ENCODE measurements around the gene RTN4R.

The RTN4R gene

DNA sequence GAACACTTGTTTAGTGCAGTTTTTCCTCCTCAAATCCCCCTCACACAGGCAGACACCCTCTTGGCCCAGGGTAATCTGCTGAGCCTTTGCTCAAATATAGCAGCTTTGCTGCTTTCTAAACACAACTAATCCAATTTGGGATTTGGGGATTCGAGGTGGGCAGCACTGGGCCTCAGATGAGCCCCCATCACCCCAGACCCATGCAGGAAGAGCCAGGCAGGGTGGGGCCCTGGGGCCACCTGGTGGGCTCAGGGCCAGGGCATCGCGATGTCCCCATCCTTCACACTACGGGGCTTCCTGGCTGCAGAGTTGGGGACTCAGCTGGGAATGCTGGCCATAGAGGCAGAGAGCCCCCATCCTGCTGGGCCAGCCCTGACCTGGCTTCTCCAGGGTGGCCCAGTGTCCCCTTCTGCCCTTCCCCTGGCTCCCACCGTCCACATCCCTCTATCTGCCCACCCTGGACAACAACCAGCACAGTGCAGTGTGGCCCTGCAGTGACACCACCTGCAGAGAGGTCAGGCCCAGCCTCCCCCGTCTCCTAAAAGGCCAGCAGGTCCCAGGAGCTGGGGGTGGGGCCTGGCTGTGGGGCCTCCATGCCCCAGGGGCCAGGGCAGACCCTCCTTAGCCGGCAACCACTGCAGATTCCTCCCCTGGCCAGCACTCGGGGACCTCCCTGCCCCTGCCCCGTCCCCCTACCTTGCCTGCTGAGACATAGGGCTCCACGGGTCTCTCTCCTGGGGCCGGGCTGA lies 60.7 kb downstream of the RTN4R start:
- FAIRE-seq: no peak
- TF ChIP-seq TAF1 (IDR thresholded peaks at IDR 0.05; ENCODE audit: low read depth, low read length) (no peak), POLR2AphosphoS5 (IDR thresholded peaks at IDR 0.05; ENCODE audit: low read depth, low read length) (no peak), PAX5 (IDR thresholded peaks at IDR 0.05; ENCODE audit: insufficient read depth, low read length, severe bottlenecking) (no peak), POLR2A (IDR thresholded peaks at IDR 0.05; ENCODE audit: low read depth, low read length) (no peak), SPI1 (IDR thresholded peaks at IDR 0.05; ENCODE audit: low read depth, low read length) (no peak), POU2F2 (IDR thresholded peaks at IDR 0.05; ENCODE audit: low read depth, low read length) (no peak)
- DNase-seq (ENCODE audit: insufficient read length, low spot score): no peak

DNA sequence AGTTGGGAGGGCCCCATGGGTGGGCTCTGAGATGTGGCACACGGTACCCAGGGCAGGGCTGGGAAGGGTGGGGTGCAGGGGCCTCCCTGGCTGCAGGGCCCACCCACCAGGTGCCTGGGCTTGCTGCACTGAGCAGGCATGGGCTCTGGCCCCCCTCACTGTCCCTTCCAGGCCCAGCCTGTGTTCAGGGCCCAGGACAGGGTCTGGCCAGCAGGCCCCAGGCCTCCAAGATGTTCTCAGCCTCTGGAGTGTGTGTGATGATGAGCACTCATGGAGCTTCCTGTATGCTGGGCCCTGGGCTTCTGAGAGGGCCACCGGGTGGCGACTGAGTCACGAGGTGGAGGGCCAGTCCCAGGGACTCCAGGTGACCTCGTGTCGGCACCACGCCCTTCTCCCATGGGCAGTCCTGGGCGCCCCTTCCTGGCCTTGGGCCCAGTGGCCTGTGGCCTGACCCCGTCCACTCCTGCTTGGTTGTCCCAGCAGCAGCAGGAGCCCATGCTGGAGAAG lies 61.4 kb downstream of the RTN4R start:
- no peak for TF ChIP-seq TAF1 (IDR thresholded peaks at IDR 0.05; ENCODE audit: low read depth, low read length)
- no peak for TF ChIP-seq POU2F2 (IDR thresholded peaks at IDR 0.05; ENCODE audit: low read depth, low read length)
- no peak for TF ChIP-seq POLR2A (IDR thresholded peaks at IDR 0.05; ENCODE audit: low read depth, low read length)
- TF ChIP-seq POLR2AphosphoS5 (IDR thresholded peaks at IDR 0.05; ENCODE audit: low read depth, low read length): no peak
- TF ChIP-seq PAX5 (IDR thresholded peaks at IDR 0.05; ENCODE audit: insufficient read depth, low read length, severe bottlenecking): no peak
- TF ChIP-seq SPI1 (IDR thresholded peaks at IDR 0.05; ENCODE audit: low read depth, low read length): no peak
- DNase-seq (ENCODE audit: insufficient read length, low spot score) (no peak), FAIRE-seq (peak; percentile 61)

DNA sequence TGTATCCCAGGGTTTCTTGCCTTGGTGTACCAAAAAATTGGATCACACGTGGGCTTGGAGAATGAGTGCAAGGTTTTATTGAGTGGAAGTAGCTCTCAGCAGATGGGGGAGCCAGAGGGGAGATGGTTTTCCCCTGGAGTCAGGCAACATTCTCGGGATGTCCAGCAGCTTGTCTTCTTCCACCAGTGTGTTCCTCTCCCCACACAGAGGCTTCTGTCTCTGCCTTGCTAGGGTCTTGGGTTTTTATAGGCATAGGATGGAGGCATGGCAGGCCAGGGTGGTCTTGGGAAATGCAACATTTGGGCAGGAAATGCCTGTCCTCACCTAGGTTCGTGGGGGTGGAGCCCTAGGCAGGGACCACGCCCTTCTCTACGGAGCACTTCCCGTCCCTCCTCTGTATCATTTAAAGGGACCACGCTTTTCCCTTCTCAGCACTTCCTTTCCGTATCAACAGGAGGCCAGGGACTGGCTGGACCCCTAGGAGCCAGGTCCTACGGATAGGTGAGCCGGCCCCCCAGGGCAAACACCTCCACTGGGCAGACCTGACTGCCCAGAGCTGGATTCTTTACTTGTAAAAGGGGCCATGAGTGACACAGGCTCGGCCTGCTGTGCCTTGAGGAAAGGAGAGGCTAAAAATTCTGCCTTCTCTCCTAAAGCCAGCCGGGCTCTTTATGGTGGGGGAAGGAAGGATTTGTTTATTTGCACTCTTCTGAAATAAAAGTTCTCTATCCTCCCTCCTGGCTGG lies 62.0 kb downstream of the RTN4R start:
- DNase-seq (ENCODE audit: insufficient read length, low spot score) (peak; percentile 72), FAIRE-seq (peak; percentile 98)
- TF ChIP-seq TAF1 (IDR thresholded peaks at IDR 0.05; ENCODE audit: low read depth, low read length) (0 out of 2 replicates have a peak, but pooled peaks have one; percentile 4), PAX5 (IDR thresholded peaks at IDR 0.05; ENCODE audit: insufficient read depth, low read length, severe bottlenecking) (no peak), SPI1 (IDR thresholded peaks at IDR 0.05; ENCODE audit: low read depth, low read length) (peak; percentile 80)

DNA sequence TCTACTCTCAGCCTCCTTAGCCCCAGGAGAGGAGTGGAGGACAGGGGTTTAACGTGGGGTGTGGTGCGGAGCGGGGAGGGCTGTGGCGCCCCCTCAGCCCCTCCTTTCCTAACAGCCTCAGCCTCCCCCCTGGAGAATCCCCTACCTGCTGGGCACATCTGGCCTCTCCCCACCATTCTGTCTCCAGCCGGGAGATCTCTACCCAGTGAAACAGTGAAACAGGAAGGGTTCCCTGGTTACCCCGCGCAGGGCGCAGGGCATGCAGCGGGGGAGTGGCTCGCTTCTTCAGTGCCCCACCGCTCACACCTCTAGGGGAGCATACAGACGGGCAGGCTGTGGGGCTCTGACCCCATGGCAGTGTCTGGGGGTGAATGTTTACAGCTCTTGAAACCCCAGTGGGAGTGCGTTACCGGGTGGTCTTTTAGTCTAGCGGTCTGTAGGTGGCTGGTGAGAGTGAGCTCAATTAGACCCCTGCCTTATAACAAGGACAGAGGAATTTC lies 62.6 kb downstream of the RTN4R start:
- FAIRE-seq: no peak
- TF ChIP-seq POU2F2 (IDR thresholded peaks at IDR 0.05; ENCODE audit: low read depth, low read length) (no peak), TAF1 (IDR thresholded peaks at IDR 0.05; ENCODE audit: low read depth, low read length) (no peak)
- DNase-seq (ENCODE audit: insufficient read length, low spot score): no peak

DNA sequence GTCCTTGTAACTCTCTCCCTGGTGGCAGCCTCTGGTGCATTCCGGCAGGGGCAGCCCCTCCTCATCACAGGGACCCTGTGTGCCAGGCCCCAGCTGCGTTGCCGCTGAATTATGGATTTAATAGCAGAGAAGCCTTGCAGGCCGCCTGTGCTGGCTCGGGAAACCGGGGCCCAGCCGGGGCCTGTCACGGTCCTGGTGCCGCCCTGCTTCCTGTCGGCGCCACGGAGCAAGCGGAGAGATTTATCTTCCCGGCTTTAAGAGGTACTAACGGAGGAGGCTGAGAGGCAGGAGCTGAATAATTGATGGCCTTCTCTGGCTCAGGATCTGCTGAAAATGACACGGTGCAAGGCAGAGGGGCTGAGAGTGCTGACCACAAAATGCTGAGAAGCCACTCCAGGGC lies 63.3 kb downstream of the RTN4R start:
- TF ChIP-seq PAX5 (IDR thresholded peaks at IDR 0.05; ENCODE audit: insufficient read depth, low read length, severe bottlenecking) (no peak), TAF1 (IDR thresholded peaks at IDR 0.05; ENCODE audit: low read depth, low read length) (no peak), POLR2AphosphoS5 (IDR thresholded peaks at IDR 0.05; ENCODE audit: low read depth, low read length) (no peak)
- FAIRE-seq (no peak), DNase-seq (ENCODE audit: insufficient read length, low spot score) (no peak)

DNA sequence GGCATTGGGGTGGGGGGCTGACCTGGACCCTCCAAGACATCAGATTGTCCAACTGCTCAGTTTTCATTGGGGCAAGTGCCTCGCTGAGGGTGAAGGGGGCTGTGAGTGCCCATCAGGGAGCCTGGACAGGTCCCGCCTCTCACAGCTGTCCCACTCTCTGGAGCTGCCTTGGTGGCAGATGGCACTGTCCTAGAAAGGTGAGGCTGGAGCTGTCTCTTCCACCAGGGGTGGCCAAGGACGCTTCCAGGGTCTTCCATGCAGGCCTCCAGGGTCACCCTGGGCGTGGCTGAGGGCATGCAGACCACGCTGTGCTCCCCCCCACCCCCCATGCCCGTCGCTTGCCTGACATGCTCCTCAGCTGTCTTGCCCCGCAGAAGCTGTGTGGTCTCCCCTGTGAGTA lies 63.8 kb downstream of the RTN4R start:
- TF ChIP-seq TAF1 (IDR thresholded peaks at IDR 0.05; ENCODE audit: low read depth, low read length): no peak
- no peak for TF ChIP-seq PAX5 (IDR thresholded peaks at IDR 0.05; ENCODE audit: insufficient read depth, low read length, severe bottlenecking)
- no peak for TF ChIP-seq POU2F2 (IDR thresholded peaks at IDR 0.05; ENCODE audit: low read depth, low read length)
- TF ChIP-seq POLR2A (IDR thresholded peaks at IDR 0.05; ENCODE audit: low read depth, low read length): no peak
- TF ChIP-seq POLR2AphosphoS5 (IDR thresholded peaks at IDR 0.05; ENCODE audit: low read depth, low read length): no peak
- TF ChIP-seq SPI1 (IDR thresholded peaks at IDR 0.05; ENCODE audit: low read depth, low read length): no peak
- no peak for DNase-seq (ENCODE audit: insufficient read length, low spot score)
- FAIRE-seq: no peak

DNA sequence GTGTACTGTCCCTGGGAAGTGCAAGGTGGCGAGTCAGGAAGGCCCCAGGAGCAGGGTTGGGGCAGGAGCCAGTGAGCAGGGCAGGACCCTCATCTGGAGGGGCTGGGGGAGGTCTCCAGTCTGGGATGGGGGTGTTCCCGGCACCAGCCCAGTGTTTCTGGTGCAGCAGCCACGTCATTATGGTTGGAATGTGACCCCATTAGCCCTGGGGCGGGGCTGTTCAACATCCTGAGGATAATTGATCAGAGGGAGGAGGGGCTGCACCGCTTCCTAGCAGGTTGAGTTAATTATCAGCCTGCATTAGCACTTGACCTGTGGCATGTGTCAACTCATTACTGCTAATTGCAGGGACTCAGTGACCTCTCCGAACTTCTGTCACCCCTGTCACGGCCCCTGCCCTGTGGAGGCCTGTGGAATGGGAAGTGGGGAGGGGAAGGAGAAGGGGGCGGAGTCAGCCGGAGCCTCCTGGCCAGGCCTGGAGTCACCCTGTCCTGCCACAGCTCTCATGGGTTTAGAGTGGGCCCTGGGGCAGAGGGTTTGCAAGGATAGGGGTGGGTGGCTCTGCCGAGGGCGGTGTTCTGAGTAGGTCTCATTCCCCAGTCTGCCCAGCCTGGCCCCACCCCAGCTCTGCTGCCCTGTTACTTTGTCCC lies 64.4 kb downstream of the RTN4R start:
- DNase-seq (ENCODE audit: insufficient read length, low spot score) (no peak), FAIRE-seq (no peak)
- no peak for TF ChIP-seq SPI1 (IDR thresholded peaks at IDR 0.05; ENCODE audit: low read depth, low read length)
- no peak for TF ChIP-seq PAX5 (IDR thresholded peaks at IDR 0.05; ENCODE audit: insufficient read depth, low read length, severe bottlenecking)
- TF ChIP-seq POLR2A (IDR thresholded peaks at IDR 0.05; ENCODE audit: low read depth, low read length): no peak
- TF ChIP-seq POLR2AphosphoS5 (IDR thresholded peaks at IDR 0.05; ENCODE audit: low read depth, low read length): no peak
- TF ChIP-seq POU2F2 (IDR thresholded peaks at IDR 0.05; ENCODE audit: low read depth, low read length): no peak
- no peak for TF ChIP-seq TAF1 (IDR thresholded peaks at IDR 0.05; ENCODE audit: low read depth, low read length)

DNA sequence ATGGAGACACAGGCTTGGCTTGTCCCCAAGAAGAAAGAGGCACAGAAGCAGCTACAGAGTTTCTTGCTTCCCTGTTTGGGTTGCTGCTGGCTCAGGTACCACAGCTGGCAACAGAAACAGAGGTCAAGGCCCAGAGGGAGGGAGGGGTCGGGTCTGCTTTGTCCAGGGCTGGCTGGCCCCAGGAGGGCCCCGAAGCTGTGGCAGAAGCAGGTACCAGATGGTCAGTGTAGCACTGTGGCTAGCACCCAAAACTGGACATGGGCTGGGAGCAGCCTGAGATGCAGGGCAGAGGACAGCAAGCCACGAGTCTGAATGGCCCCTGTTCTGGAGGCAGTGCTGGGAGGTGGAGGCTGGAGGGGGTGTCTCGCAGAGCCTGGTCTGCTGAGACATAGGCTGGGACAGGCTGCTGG lies 65.0 kb downstream of the RTN4R start:
- DNase-seq (ENCODE audit: insufficient read length, low spot score) (no peak), FAIRE-seq (no peak)
- no peak for TF ChIP-seq SPI1 (IDR thresholded peaks at IDR 0.05; ENCODE audit: low read depth, low read length)
- no peak for TF ChIP-seq POU2F2 (IDR thresholded peaks at IDR 0.05; ENCODE audit: low read depth, low read length)
- TF ChIP-seq POLR2A (IDR thresholded peaks at IDR 0.05; ENCODE audit: low read depth, low read length): no peak
- TF ChIP-seq TAF1 (IDR thresholded peaks at IDR 0.05; ENCODE audit: low read depth, low read length): no peak

DNA sequence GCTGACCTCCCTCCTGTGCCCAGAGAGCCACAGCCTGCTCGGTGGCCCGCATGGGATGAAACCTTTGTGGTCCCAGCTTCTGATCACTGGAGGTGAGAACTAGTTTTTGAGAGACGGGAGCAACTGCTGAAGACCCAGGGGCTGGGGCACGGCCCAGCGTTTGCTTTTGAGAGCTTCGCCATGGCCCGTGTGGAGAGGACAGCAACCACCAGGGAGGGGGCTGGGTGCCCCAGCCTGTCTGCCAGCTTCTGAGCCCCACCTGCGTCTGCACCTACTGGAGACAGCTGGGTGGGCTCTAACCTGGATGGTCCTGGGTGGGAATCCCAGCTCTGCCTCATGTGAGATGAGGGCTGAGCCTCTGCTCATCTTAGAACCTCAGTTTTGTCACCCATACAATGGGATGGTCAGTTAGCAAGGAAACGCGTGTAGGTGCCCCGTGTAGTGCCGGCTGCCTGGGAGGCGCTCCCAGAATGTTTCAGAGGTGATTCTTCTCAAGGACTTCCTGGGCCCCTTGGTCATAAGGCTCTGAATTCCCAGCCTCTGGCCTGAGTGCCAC lies 66.2 kb downstream of the RTN4R start:
- FAIRE-seq: no peak
- TF ChIP-seq SPI1 (IDR thresholded peaks at IDR 0.05; ENCODE audit: low read depth, low read length) (no peak), POLR2AphosphoS5 (IDR thresholded peaks at IDR 0.05; ENCODE audit: low read depth, low read length) (no peak), POU2F2 (IDR thresholded peaks at IDR 0.05; ENCODE audit: low read depth, low read length) (no peak), TAF1 (IDR thresholded peaks at IDR 0.05; ENCODE audit: low read depth, low read length) (no peak), POLR2A (IDR thresholded peaks at IDR 0.05; ENCODE audit: low read depth, low read length) (no peak), PAX5 (IDR thresholded peaks at IDR 0.05; ENCODE audit: insufficient read depth, low read length, severe bottlenecking) (no peak)

More for the DNA sequence above, 66.2 kb downstream of the RTN4R start:
- DNase-seq (ENCODE audit: insufficient read length, low spot score): no peak
